OCI-LY7 (cell line): ENCODE measurements around the gene PCNT.

ENCODE experiments used
- EZH2phosphoT487 ChIP-seq: fragments of 200-600 bp; sonication (generic); IDR thresholded peaks from 2 replicates; pipeline ENCODE4 v1.6.1; 2018; ENCODE audit warnings: low read depth, borderline replicate concordance, mild to moderate bottlenecking, mixed run types, antibody characterized with exemption, low read length, moderate library complexity, mixed read lengths
- TF ChIP-seq, protein P1 (sequence below): fragments of 200-600 bp; sonication (generic); conservative IDR thresholded peaks from 2 replicates; pipeline ENCODE4 v1.5.1; 2014; ENCODE audit warnings: mild to moderate bottlenecking, antibody characterized with exemption, low read length, moderate library complexity, mixed read lengths

DNA sequence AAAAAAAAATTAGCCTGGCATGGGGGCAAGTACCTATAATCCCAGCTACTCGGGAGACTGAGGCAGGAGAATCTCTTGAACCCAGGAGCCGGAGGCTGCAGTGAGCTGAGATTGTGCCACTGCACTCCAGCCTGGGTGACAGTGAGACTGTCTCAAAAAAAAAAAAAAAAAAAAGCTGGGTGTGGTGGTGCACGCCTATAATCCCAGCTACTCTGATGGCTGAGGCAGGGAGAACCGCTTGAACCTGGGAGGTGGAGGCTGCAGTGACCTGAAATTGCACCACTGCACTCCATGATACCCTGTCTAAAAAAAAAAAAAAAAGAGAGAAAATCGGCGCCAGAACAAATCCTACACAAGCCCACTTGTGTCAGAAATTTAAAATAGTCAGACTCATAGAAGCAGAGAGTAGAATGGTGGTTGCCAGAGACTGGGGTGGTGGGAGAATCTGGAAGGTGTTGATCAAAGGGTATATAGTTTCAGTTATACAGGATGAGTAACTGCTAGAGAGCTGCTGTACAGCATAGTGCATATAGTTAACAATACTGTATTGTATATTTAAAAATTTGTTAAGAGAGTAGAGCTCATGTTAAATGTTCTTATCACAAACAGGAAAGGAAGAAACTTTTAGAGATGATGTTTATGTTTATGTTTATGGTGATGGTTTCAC is 144.3 kb downstream of the PCNT start:
- TF ChIP-seq, protein P1, sequence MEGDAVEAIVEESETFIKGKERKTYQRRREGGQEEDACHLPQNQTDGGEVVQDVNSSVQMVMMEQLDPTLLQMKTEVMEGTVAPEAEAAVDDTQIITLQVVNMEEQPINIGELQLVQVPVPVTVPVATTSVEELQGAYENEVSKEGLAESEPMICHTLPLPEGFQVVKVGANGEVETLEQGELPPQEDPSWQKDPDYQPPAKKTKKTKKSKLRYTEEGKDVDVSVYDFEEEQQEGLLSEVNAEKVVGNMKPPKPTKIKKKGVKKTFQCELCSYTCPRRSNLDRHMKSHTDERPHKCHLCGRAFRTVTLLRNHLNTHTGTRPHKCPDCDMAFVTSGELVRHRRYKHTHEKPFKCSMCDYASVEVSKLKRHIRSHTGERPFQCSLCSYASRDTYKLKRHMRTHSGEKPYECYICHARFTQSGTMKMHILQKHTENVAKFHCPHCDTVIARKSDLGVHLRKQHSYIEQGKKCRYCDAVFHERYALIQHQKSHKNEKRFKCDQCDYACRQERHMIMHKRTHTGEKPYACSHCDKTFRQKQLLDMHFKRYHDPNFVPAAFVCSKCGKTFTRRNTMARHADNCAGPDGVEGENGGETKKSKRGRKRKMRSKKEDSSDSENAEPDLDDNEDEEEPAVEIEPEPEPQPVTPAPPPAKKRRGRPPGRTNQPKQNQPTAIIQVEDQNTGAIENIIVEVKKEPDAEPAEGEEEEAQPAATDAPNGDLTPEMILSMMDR = no peak
- no peak for TF ChIP-seq EZH2phosphoT487
